Adrenal gland (tissue), 5 donors: Measurements from ENCODE around the gene LMBR1L.

Experiments
- CTCF ChIP-seq, 6 experiments: fragments of 450-650 bp in 4 of 6; fragments of 200-600 bp in 2 of 6; sonication (generic) in 1 of 6; IDR thresholded peaks; 1 replicate in 5 of 6; 2 replicates in 1 of 6; pipeline versions ENCODE4 v1.5.1 to v1.8.0; 2016 to 2021; ENCODE audit warnings: antibody characterized with exemption in 6 of 6, mild to moderate bottlenecking in 2 of 6, moderate library complexity in 1 of 6
- POLR2A ChIP-seq, 2 donors: fragments of 450-650 bp; IDR thresholded peaks; one replicate each; pipeline ENCODE4 v1.6.1; 2017; ENCODE audit warnings: antibody characterized with exemption in 2 of 2, mild to moderate bottlenecking in 2 of 2, moderate library complexity in 1 of 2
- donor health status: DM: no; HTN: no; CAD: no.

GRCh38 chr12:49055978-49056754, 54.5 kb downstream of the LMBR1L start:
- no peak for TF ChIP-seq CTCF (IDR thresholded peaks at IDR 0.05)
- no peak for TF ChIP-seq POLR2A (IDR thresholded peaks at IDR 0.05)
